HepG2 (cell line): Measurements from ENCODE around the gene IFNA2. TPM values are rescaled to one million over a fixed set of nuclear protein-coding genes. Genes with fewer than 3 reads are reported as not detected.

ENCODE experiments used
- ATAC-seq: fragments of 200-7000 bp; cut with Tn5 transposase; 3 replicates; pipeline ENCODE4 v1.9.1; 2020; ENCODE audit warnings: mild to moderate bottlenecking, moderate library complexity
- BruUV-seq: library from RNA; stranded (reverse); fragments of 400-500 nt; replicated peaks from 2 replicates; lab custom pipeline; 2021; lab: Mats Ljungman, UMichigan
- CTCF ChIA-PET: fragments of 300-600 bp; formaldehyde crosslinking; extraction: SDS; loops from one replicate; lab custom pipeline; 2021; ENCODE audit warnings: low total read pairs, inconsistent platforms, low intra/inter-chr PET ratio; lab: Yijun Ruan, JAX
- POLR2A ChIA-PET: fragments of 350-600 bp; sonication (Branson Sonifier 250); formaldehyde crosslinking; loops from one replicate; lab custom pipeline; 2020; ENCODE audit warnings: antibody characterized with exemption, inconsistent platforms; lab: Yijun Ruan, JAX
- DNase-seq: peaks from one replicate; pipeline ENCODE4 v3.0.0-alpha.2; 2015; ENCODE audit warnings: low spot score
- FAIRE-seq: peaks from 3 replicates; lab custom pipeline; 2011; peaks lifted over from hg19 to GRCh38; lab: Jason Lieb, UNC
- H2AFZ ChIP-seq: one replicate; pipeline ENCODE4 v1.6.1; 2011; ENCODE audit warnings: low read length, inconsistent platforms
- H3K27ac ChIP-seq: fragments of 300-600 bp; 3 replicates; pipeline ENCODE4 v1.8.0; 2011; ENCODE audit warnings: mixed run types, mild to moderate bottlenecking, mixed read lengths, low read length, inconsistent platforms; ENCODE audit not compliant: insufficient read depth; ENCODE audit errors: extremely low read length
- H3K27me3 ChIP-seq, 2 experiments: fragments of 200-600 bp in 1 of 2; 2 replicates in 1 of 2; 3 replicates in 1 of 2; pipeline versions ENCODE4 v1.6.0 to v1.8.0; 2011; ENCODE audit warnings: low read length in 2 of 2, mild to moderate bottlenecking in 2 of 2, moderate library complexity in 2 of 2, inconsistent platforms in 1 of 2; ENCODE audit not compliant: insufficient read depth in 2 of 2, control insufficient read depth in 1 of 2
- H3K36me3 ChIP-seq, 2 experiments: fragments of 200-600 bp in 1 of 2; replicated peaks in 1 of 2; 2 replicates in 1 of 2; 3 replicates in 1 of 2; pipeline versions ENCODE4 v1.5.1 to v1.8.0; 2011; ENCODE audit warnings: low read length in 2 of 2, inconsistent platforms in 1 of 2; ENCODE audit not compliant: insufficient read depth in 2 of 2, control insufficient read depth in 1 of 2
- H3K4me1 ChIP-seq: 2 replicates; pipeline ENCODE4 v1.5.1; 2012; ENCODE audit warnings: low read length, inconsistent platforms; ENCODE audit not compliant: insufficient read depth
- H3K4me2 ChIP-seq: 2 replicates; pipeline ENCODE4 v1.6.0; 2011; ENCODE audit warnings: low read depth, low read length, inconsistent platforms
- H3K4me3 ChIP-seq, 3 experiments: fragments of 200-600 bp in 1 of 3; sonication (generic), shearing (Covaris generic) in 1 of 3; replicated peaks in 1 of 3; 2 replicates each; pipeline ENCODE4 v1.5.1; 2011 to 2016; ENCODE audit warnings: low read length in 3 of 3, inconsistent platforms in 2 of 3, low read depth in 2 of 3, mild to moderate bottlenecking in 2 of 3, control low read depth in 1 of 3, mixed read lengths in 1 of 3; ENCODE audit not compliant: insufficient read depth in 1 of 3
- H3K79me2 ChIP-seq: one replicate; pipeline ENCODE4 v1.6.1; 2011; ENCODE audit warnings: low read length, inconsistent platforms; ENCODE audit not compliant: insufficient read depth
- H3K9ac ChIP-seq: 2 replicates; pipeline ENCODE4 v1.6.0; 2011; ENCODE audit warnings: mild to moderate bottlenecking, low read depth, low read length, inconsistent platforms; ENCODE audit not compliant: insufficient read depth
- H3K9me3 ChIP-seq: 2 replicates; pipeline ENCODE4 v1.5.1; 2012; ENCODE audit warnings: mild to moderate bottlenecking, low read length
- H4K20me1 ChIP-seq: 2 replicates; pipeline ENCODE4 v1.6.0; 2011; ENCODE audit warnings: inconsistent platforms, mild to moderate bottlenecking, low read length, moderate library complexity; ENCODE audit not compliant: insufficient read depth
- AHDC1 ChIP-seq: sonication (generic); formaldehyde crosslinking; IDR thresholded peaks from 2 replicates; pipeline ENCODE4 v1.5.1; 2020; ENCODE audit warnings: mild to moderate bottlenecking, missing genetic modification reagents, borderline replicate concordance
- MAFF ChIP-seq: IDR thresholded peaks from 2 replicates; pipeline ENCODE4 v1.6.1; 2011; ENCODE audit warnings: low read depth, low read length, improper control_type of control experiment
- MAFK ChIP-seq, 2 experiments: IDR thresholded peaks in 1 of 2; conservative IDR thresholded peaks in 1 of 2; 2 replicates each; pipeline ENCODE4 v1.6.1; 2011; ENCODE audit warnings: improper control_type of control experiment in 2 of 2, low read length in 2 of 2
- NFE2L2 ChIP-seq: fragments of 150-350 bp; IDR thresholded peaks from 2 replicates; pipeline ENCODE4 v1.6.1; 2014; ENCODE audit warnings: low read length
- SMAD1 ChIP-seq: sonication (generic); formaldehyde crosslinking; IDR thresholded peaks from 2 replicates; pipeline ENCODE4 v1.4.0; 2020; ENCODE audit warnings: missing genetic modification reagents, low read depth, mild to moderate bottlenecking, borderline replicate concordance
- ZNF275 ChIP-seq: sonication (generic); formaldehyde crosslinking; IDR thresholded peaks from 2 replicates; pipeline ENCODE4 v1.8.0; 2022; ENCODE audit warnings: missing genetic modification reagents, mild to moderate bottlenecking, inconsistent platforms, borderline replicate concordance
- WGBS: methylation state at CpG from one replicate; pipeline ENCODE4 v1.1.6; 2017; ENCODE audit warnings: low lambda C conversion rate; 5-methylcytosine and 5-hydroxymethylcytosine counted together
- in situ Hi-C: cut with HindIII; loops from 2 replicates; pipeline ENCODE4 v1.10.0; 2017; ENCODE audit warnings: low pct_unique_long_range_greater_than_20kb; ENCODE audit not compliant: extremely low pct_ligation_motif_present
- intact Hi-C: fragments of 100-400 bp; cut with micrococcal nuclease; formaldehyde crosslinking; loops from one replicate; pipeline ENCODE4 v1.10.0; 2022; ENCODE audit not compliant: unreplicated experiment
- polyA plus RNA-seq, 8 experiments: library from polyadenylated mRNA; depleted of rRNA in 3 of 8; stranded (reverse) in 7 of 8; unstranded in 1 of 8; fragments of >200 nt; fragmentation: Illumina TruSeq in 4 of 8; extraction: Trizol in 4 of 8; gene quantifications; 2 replicates each; pipeline versions ENCODE4 v1.2.1 to v1.2.3, GENCODE V29; 2011 to 2016; ENCODE audit warnings: low read depth in 4 of 8, missing spikeins in 1 of 8, mixed read lengths in 1 of 8; ENCODE audit not compliant: insufficient read depth in 1 of 8
- total RNA-seq, 5 experiments: library from RNA; depleted of rRNA; stranded (reverse); fragments of >200 nt; fragmentation: Illumina TruSeq; extraction: Trizol; gene quantifications; 2 replicates each; pipeline ENCODE4 v1.2.3, GENCODE V29; 2016; ENCODE audit warnings: low read depth in 1 of 5

The IFNA2 gene
- total and polyA plus RNA-seq, 2 of the 13 experiments (the other 11 are each of a cell fraction or from before 2014, with no cell fraction given) = not detected

GRCh38 chr9:21415493-21416267 is 30.5 kb upstream of the IFNA2 start:
- Histone ChIP-seq H3K27me3 (no peaks in the 10 kb centered on the region), H3K4me3 (no peak overlapping the region), H3K27ac (no peak overlapping the region), H3K9ac (no peak overlapping the region), H3K9me3 (no peaks in the 10 kb centered on the region), H3K4me1 (no peaks in the 10 kb centered on the region), H4K20me1 (no peaks in the 10 kb centered on the region), H3K79me2 (no peaks in the 10 kb centered on the region), H2AFZ (no peak overlapping the region), H3K4me2 (no peak overlapping the region), H3K36me3 (no peaks in the 10 kb centered on the region)
- intact Hi-C loops (no loop called here), in situ Hi-C loops (no loop called here)
- FAIRE-seq (no peak), DNase-seq (no peak), ATAC-seq (no peak)
- WGBS = 6% methylated on average over 5 of the region's 5 CpGs
- ChIA-PET CTCF (no interaction called here), POLR2A (no interaction called here)
- peak; percentile 77 for TF ChIP-seq MAFF
- peak; percentile 74 to 87 for TF ChIP-seq MAFK (conservative IDR thresholded peaks at IDR 0.05 in 1 of 2, IDR thresholded peaks at IDR 0.05 in 1 of 2; ENCODE audit: low read length in 2 of 2)
- TF ChIP-seq NFE2L2 = peak; percentile 85
- no peak for TF ChIP-seq SMAD1
- BruUV-seq = no TSS peak

DNA sequence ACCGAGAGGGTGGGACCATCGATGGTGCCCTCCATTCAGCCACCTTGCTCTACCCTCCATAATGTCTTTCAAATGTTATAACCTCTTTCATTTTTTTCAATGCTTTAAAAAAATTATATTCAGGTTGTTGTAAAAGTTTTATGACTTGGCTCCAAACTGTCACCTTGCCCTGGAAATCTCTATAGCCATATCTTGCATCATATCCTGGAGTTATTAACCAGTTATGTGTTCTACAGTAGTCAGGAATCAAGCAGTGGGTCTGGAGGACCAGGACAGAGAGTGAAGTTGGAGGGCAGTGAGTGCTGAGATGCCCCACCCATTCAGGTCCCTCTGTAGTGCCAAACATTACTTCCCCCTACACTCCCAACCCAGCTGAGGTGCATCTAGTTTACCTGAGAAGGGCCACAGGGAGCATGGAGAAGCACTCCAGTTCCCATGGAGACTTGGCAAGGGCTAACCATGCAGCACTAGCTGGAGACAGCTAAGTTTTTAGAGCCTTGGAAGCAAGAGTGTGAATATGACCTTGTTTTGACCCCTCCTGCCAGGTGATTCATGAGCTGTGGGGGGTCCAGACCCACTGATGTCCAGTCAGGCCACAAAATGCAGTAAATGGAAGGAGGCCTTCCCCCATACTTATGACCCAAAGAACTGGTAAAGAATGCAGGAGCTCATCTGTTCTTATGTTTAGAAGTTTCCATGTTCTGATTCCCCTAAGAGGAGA is 29.2 kb upstream of the IFNA2 start:
- no peaks in the 10 kb centered on the region for H3K27me3 ChIP-seq
- no peaks in the 10 kb centered on the region for H3K9me3 ChIP-seq
- POLR2A ChIA-PET = no interaction called here
- CTCF ChIA-PET = no interaction called here
- no peak overlapping the region for H2AFZ ChIP-seq
- H3K4me1 ChIP-seq = no peaks in the 10 kb centered on the region
- ATAC-seq (no peak), FAIRE-seq (no peak), DNase-seq (no peak)
- intact Hi-C loops = no loop called here
- TF ChIP-seq AHDC1 (CRISPR knock-in tag) = no peak
- no peak for TF ChIP-seq ZNF275 (CRISPR knock-in tag)
- no TSS peak for BruUV-seq
- H4K20me1 ChIP-seq = no peaks in the 10 kb centered on the region
- no peak overlapping the region for H3K27ac ChIP-seq
- no peaks in the 10 kb centered on the region for H3K79me2 ChIP-seq
- no peaks in the 10 kb centered on the region for H3K36me3 ChIP-seq
- in situ Hi-C loops = no loop called here
- no peak overlapping the region for H3K4me2 ChIP-seq
- WGBS = 0% methylated on average over 2 of the region's 2 CpGs
- no peak overlapping the region for H3K4me3 ChIP-seq
- H3K9ac ChIP-seq = no peak overlapping the region
